HEK293 (cell line): ENCODE measurements around the gene KLHDC9.

Source experiments
- CTCF ChIA-PET: fragments of 350-600 bp; formaldehyde crosslinking; extraction: SDS; loops from one replicate; lab custom pipeline; 2021; ENCODE audit warnings: antibody characterized with exemption; lab: Yijun Ruan, JAX
- POLR2A ChIA-PET: fragments of 300-600 bp; formaldehyde crosslinking; extraction: SDS; loops from one replicate; lab custom pipeline; 2020; ENCODE audit warnings: antibody characterized with exemption, inconsistent platforms; lab: Yijun Ruan, JAX
- H3K27ac ChIP-seq: fragments of 200-500 bp; sonication (Bioruptor generic); 2 replicates; pipeline ENCODE4 v1.5.1; 2014; ENCODE audit warnings: low read depth, low read length, control low read depth, inconsistent platforms; ENCODE audit errors: extremely low read depth
- H3K36me3 ChIP-seq, 2 experiments: fragments of 200-500 bp in 1 of 2; sonication (Bioruptor generic) in 1 of 2; 1 replicate in 1 of 2; 2 replicates in 1 of 2; pipeline ENCODE4 v1.5.1; 2014 to 2017; ENCODE audit warnings: inconsistent platforms in 2 of 2, low read length in 2 of 2; ENCODE audit not compliant: control insufficient read depth in 2 of 2, insufficient read depth in 1 of 2
- H3K4me1 ChIP-seq: fragments of 200-500 bp; sonication (Bioruptor generic); 2 replicates; pipeline ENCODE4 v1.5.1; 2014; ENCODE audit warnings: mild to moderate bottlenecking, low read length, inconsistent platforms; ENCODE audit not compliant: control insufficient read depth, insufficient read depth
- H3K4me3 ChIP-seq: 2 replicates; pipeline ENCODE4 v1.5.1; 2011; ENCODE audit warnings: low read depth, mild to moderate bottlenecking, control low read depth, low read length, moderate library complexity
- H3K9me3 ChIP-seq: fragments of 200-500 bp; sonication (Bioruptor generic); 2 replicates; pipeline ENCODE4 v1.5.1; 2014; ENCODE audit warnings: low read depth, low read length, inconsistent platforms; ENCODE audit not compliant: control insufficient read depth, insufficient read depth
- BCL6B ChIP-seq: fragments of 450-650 bp; formaldehyde crosslinking; IDR thresholded peaks from 2 replicates; pipeline ENCODE4 v1.5.1; 2017; ENCODE audit warnings: missing biosample characterization, missing genetic modification characterization
- HOXC10 ChIP-seq: sonication (generic); formaldehyde crosslinking; IDR thresholded peaks from 2 replicates; pipeline ENCODE4 v1.8.1; 2023; ENCODE audit warnings: mild to moderate bottlenecking, missing genetic modification reagents
- HOXD13 ChIP-seq: sonication (generic); formaldehyde crosslinking; IDR thresholded peaks from 2 replicates; pipeline ENCODE4 v1.8.0; 2022; ENCODE audit warnings: missing genetic modification reagents, borderline replicate concordance
- KLF16 ChIP-seq: fragments of 450-650 bp; formaldehyde crosslinking; IDR thresholded peaks from 2 replicates; pipeline ENCODE4 v1.5.1; 2017; ENCODE audit warnings: missing biosample characterization, missing genetic modification characterization
- KLF7 ChIP-seq: fragments of 450-650 bp; formaldehyde crosslinking; IDR thresholded peaks from 2 replicates; pipeline ENCODE4 v1.5.1; 2016; ENCODE audit warnings: missing biosample characterization, missing genetic modification characterization, borderline replicate concordance
- REPIN1 ChIP-seq: fragments of 450-650 bp; formaldehyde crosslinking; IDR thresholded peaks from 2 replicates; pipeline ENCODE4 v1.5.1; 2017; ENCODE audit warnings: missing biosample characterization, missing genetic modification characterization, low read depth
- SP7 ChIP-seq: fragments of 450-650 bp; formaldehyde crosslinking; IDR thresholded peaks from 2 replicates; pipeline ENCODE4 v1.5.1; 2016; ENCODE audit warnings: missing biosample characterization, missing genetic modification characterization
- YY1 ChIP-seq: fragments of 450-650 bp; formaldehyde crosslinking; IDR thresholded peaks from 2 replicates; pipeline ENCODE4 v1.5.1; 2018; ENCODE audit warnings: missing biosample characterization, missing genetic modification characterization
- ZNF473 ChIP-seq: fragments of 450-650 bp; formaldehyde crosslinking; IDR thresholded peaks from 2 replicates; pipeline ENCODE4 v1.5.1; 2017; ENCODE audit warnings: missing biosample characterization, missing genetic modification characterization
- ZNF513 ChIP-seq: fragments of 450-650 bp; IDR thresholded peaks from 2 replicates; pipeline ENCODE4 v1.5.1; 2018; ENCODE audit warnings: missing biosample characterization, missing genetic modification characterization
- ZNF626 ChIP-seq: fragments of 450-650 bp; sonication (Bioruptor Pico); formaldehyde crosslinking; IDR thresholded peaks from 2 replicates; pipeline ENCODE4 v1.5.1; 2018; ENCODE audit warnings: missing biosample characterization, missing genetic modification characterization, inconsistent platforms
- ZNF658 ChIP-seq: fragments of 450-650 bp; formaldehyde crosslinking; IDR thresholded peaks from 2 replicates; pipeline ENCODE4; 2016; ENCODE audit warnings: missing biosample characterization, missing genetic modification characterization
- ZNF664 ChIP-seq: fragments of 450-650 bp; formaldehyde crosslinking; IDR thresholded peaks from 2 replicates; pipeline ENCODE4 v1.5.1; 2016; ENCODE audit warnings: missing biosample characterization, missing genetic modification characterization
- ZNF791 ChIP-seq: fragments of 450-650 bp; formaldehyde crosslinking; IDR thresholded peaks from 2 replicates; pipeline ENCODE4 v1.5.1; 2016; ENCODE audit warnings: missing biosample characterization, missing genetic modification characterization
- ZXDB ChIP-seq: fragments of 450-650 bp; formaldehyde crosslinking; IDR thresholded peaks from 2 replicates; pipeline ENCODE4 v1.5.1; 2016; ENCODE audit warnings: missing biosample characterization, missing genetic modification characterization
- TF ChIP-seq, protein P1 (sequence below): fragments of 450-650 bp; formaldehyde crosslinking; IDR thresholded peaks from 2 replicates; pipeline ENCODE4 v1.5.1; 2016; ENCODE audit warnings: missing biosample characterization, missing genetic modification characterization
- TF ChIP-seq, protein P2 (sequence below): fragments of 450-650 bp; formaldehyde crosslinking; IDR thresholded peaks from 2 replicates; pipeline ENCODE4 v1.5.1; 2016; ENCODE audit warnings: missing biosample characterization, missing genetic modification characterization, borderline replicate concordance

Gene KLHDC9

GRCh38 chr1:161100556-161100955 is 2.4 kb downstream of the KLHDC9 start:
- Histone ChIP-seq H3K4me3 (no peak overlapping the region), H3K27ac (no peak overlapping the region), H3K36me3 (peaks cover 11 to 38% of the 10 kb centered on the region in 2 experiments; a peak in 2 of 3 replicates), H3K9me3 (no peaks in the 10 kb centered on the region), H3K4me1 (no peaks in the 10 kb centered on the region; the same call in 1 of the 2 replicates)
- POLR2A ChIA-PET: interaction anchor here (0.9 to 1.1 kb wide), 3 partner anchors 12 to 66 kb away, joined by 3 read pairs; partner anchors contain the start of gene PPOX
- CTCF ChIA-PET: interaction anchor here (0.6 to 1.0 kb wide), 4 partner anchors 29 to 75 kb away, joined by 3 to 7 read pairs (median 3); no protein-coding TSS in a partner anchor
- TF ChIP-seq SP7: no peak

- H3K9me3 ChIP-seq: no peaks in the 10 kb centered on the region
- CTCF ChIA-PET: no interaction called here
- TF ChIP-seq REPIN1 (tag by site-specific recombination) (no peak), ZNF664 (tag by site-specific recombination) (peak; percentile 46; the same call in 1 of the 2 replicates), ZNF626 (tag by site-specific recombination) (no peak)
- TF ChIP-seq, all 188 proteins: peak for 1
- no peaks in the 10 kb centered on the region for H3K4me1 ChIP-seq
- no peak overlapping the region for H3K27ac ChIP-seq
- POLR2A ChIA-PET: no interaction called here
- H3K36me3 ChIP-seq: peaks cover 6 to 15% of the 10 kb centered on the region in 2 experiments; a peak in 2 of 3 replicates
- no peak overlapping the region for H3K4me3 ChIP-seq
Observed at GRCh38 chr1:161106431-161106830, 8.3 kb downstream of the KLHDC9 start.

GRCh38 chr1:161111117-161111516 is 13.0 kb downstream of the KLHDC9 start:
- no peak overlapping the region for H3K4me3 ChIP-seq
- H3K36me3 ChIP-seq: peaks cover 3 to 9% of the 10 kb centered on the region in 2 experiments; a peak in 2 of 3 replicates
- ChIA-PET CTCF (no interaction called here), POLR2A (no interaction called here)
- no peaks in the 10 kb centered on the region for H3K9me3 ChIP-seq
- 0 out of 2 replicates have a peak, but pooled peaks cover 2% of the 10 kb centered on the region for H3K4me1 ChIP-seq
- no peak overlapping the region for H3K27ac ChIP-seq
- TF ChIP-seq HOXC10 (CRISPR knock-in tag): no peak
- no peak for TF ChIP-seq HOXD13 (CRISPR knock-in tag)
- TF ChIP-seq ZNF473: no peak
- no peak for TF ChIP-seq KLF7 (tag by site-specific recombination)
- TF ChIP-seq YY1 (tag by site-specific recombination): no peak
- no peak for TF ChIP-seq ZNF513 (tag by site-specific recombination)
- TF ChIP-seq, protein P1, sequence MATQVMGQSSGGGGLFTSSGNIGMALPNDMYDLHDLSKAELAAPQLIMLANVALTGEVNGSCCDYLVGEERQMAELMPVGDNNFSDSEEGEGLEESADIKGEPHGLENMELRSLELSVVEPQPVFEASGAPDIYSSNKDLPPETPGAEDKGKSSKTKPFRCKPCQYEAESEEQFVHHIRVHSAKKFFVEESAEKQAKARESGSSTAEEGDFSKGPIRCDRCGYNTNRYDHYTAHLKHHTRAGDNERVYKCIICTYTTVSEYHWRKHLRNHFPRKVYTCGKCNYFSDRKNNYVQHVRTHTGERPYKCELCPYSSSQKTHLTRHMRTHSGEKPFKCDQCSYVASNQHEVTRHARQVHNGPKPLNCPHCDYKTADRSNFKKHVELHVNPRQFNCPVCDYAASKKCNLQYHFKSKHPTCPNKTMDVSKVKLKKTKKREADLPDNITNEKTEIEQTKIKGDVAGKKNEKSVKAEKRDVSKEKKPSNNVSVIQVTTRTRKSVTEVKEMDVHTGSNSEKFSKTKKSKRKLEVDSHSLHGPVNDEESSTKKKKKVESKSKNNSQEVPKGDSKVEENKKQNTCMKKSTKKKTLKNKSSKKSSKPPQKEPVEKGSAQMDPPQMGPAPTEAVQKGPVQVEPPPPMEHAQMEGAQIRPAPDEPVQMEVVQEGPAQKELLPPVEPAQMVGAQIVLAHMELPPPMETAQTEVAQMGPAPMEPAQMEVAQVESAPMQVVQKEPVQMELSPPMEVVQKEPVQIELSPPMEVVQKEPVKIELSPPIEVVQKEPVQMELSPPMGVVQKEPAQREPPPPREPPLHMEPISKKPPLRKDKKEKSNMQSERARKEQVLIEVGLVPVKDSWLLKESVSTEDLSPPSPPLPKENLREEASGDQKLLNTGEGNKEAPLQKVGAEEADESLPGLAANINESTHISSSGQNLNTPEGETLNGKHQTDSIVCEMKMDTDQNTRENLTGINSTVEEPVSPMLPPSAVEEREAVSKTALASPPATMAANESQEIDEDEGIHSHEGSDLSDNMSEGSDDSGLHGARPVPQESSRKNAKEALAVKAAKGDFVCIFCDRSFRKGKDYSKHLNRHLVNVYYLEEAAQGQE (tag by site-specific recombination): no peak
- TF ChIP-seq ZNF791 (tag by site-specific recombination): no peak
- no peak for TF ChIP-seq ZNF658 (tag by site-specific recombination)
- TF ChIP-seq BCL6B: no peak
- TF ChIP-seq, protein P2, sequence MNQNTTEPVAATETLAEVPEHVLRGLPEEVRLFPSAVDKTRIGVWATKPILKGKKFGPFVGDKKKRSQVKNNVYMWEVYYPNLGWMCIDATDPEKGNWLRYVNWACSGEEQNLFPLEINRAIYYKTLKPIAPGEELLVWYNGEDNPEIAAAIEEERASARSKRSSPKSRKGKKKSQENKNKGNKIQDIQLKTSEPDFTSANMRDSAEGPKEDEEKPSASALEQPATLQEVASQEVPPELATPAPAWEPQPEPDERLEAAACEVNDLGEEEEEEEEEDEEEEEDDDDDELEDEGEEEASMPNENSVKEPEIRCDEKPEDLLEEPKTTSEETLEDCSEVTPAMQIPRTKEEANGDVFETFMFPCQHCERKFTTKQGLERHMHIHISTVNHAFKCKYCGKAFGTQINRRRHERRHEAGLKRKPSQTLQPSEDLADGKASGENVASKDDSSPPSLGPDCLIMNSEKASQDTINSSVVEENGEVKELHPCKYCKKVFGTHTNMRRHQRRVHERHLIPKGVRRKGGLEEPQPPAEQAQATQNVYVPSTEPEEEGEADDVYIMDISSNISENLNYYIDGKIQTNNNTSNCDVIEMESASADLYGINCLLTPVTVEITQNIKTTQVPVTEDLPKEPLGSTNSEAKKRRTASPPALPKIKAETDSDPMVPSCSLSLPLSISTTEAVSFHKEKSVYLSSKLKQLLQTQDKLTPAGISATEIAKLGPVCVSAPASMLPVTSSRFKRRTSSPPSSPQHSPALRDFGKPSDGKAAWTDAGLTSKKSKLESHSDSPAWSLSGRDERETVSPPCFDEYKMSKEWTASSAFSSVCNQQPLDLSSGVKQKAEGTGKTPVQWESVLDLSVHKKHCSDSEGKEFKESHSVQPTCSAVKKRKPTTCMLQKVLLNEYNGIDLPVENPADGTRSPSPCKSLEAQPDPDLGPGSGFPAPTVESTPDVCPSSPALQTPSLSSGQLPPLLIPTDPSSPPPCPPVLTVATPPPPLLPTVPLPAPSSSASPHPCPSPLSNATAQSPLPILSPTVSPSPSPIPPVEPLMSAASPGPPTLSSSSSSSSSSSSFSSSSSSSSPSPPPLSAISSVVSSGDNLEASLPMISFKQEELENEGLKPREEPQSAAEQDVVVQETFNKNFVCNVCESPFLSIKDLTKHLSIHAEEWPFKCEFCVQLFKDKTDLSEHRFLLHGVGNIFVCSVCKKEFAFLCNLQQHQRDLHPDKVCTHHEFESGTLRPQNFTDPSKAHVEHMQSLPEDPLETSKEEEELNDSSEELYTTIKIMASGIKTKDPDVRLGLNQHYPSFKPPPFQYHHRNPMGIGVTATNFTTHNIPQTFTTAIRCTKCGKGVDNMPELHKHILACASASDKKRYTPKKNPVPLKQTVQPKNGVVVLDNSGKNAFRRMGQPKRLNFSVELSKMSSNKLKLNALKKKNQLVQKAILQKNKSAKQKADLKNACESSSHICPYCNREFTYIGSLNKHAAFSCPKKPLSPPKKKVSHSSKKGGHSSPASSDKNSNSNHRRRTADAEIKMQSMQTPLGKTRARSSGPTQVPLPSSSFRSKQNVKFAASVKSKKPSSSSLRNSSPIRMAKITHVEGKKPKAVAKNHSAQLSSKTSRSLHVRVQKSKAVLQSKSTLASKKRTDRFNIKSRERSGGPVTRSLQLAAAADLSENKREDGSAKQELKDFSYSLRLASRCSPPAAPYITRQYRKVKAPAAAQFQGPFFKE (tag by site-specific recombination): no peak
- no peak for TF ChIP-seq ZXDB
- no peak for TF ChIP-seq KLF16 (tag by site-specific recombination)
